ENCODE data around the gene NEAT1. TPM values are rescaled to one million over a fixed set of nuclear protein-coding genes. Genes with fewer than 3 reads are reported as not detected.

Gene NEAT1
- total RNA-seq, 1 experiment from 2014 or later = 74.7 TPM

DNA sequence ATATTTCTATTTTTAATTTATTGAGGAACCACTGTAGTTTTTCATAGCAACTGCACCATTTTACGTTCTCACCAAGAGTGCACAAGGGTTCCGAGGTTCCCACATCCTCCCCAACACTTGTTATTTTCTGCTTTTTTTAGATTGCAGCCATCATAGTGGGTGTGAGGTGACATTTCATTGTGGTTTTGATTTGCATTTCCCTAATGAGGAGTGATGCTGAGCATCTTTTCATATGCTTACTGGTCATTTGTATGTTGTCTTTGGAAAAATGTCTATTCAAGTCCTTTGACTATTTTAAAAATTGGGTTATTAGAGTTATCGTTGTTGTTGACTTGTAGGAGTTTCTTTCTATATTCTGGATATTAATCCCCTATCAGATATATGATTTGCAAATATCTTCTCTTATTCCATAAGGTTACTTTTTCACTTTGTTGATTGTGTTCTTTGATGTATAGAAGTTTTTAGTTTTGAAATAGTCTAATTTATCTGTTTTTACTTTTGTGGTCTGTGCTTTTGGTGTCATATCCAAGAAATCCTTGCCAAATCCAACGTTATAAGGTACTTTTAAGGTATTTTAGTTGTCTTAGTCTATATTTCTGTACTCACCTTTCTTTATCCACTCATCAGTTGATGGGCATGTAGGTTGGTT, 9.0 kb downstream of the NEAT1 start:
- Histone ChIP-seq H3K27me3 (ENCODE audit: low read length) (no peaks in the 10 kb centered on the region), H4K20me1 (ENCODE audit: insufficient read depth, low read depth, low read length) (no peaks in the 10 kb centered on the region), H3K27ac (ENCODE audit: low read length) (peak overlapping the region; percentile 97), H3K4me2 (ENCODE audit: low read depth, low read length, poor library complexity, severe bottlenecking) (peak overlapping the region; percentile 78), H3K36me3 (ENCODE audit: insufficient read depth, low read length) (peaks cover 16% of the 10 kb centered on the region), H3K4me3 (ENCODE audit: low read length) (no peak overlapping the region), H3K9me3 (ENCODE audit: low read length) (no peaks in the 10 kb centered on the region), H2AFZ (ENCODE audit: low read length) (no peak overlapping the region), H3K9ac (ENCODE audit: low read length) (no peak overlapping the region), H3K9me2 (replicated peaks; ENCODE audit: insufficient read depth, low read length) (no peaks in the 10 kb centered on the region), H3K79me2 (ENCODE audit: low read length) (peaks cover 8% of the 10 kb centered on the region), H3K4me1 (ENCODE audit: low read length) (peaks cover 64% of the 10 kb centered on the region)
- DNase-seq = peak; percentile 83

- Histone ChIP-seq H3K4me3 (ENCODE audit: low read length) (no peak overlapping the region), H3K4me1 (ENCODE audit: low read length) (peaks cover 58% of the 10 kb centered on the region), H2AFZ (ENCODE audit: low read length) (no peak overlapping the region), H3K9me3 (ENCODE audit: low read length) (no peaks in the 10 kb centered on the region), H3K27ac (ENCODE audit: low read length) (peak overlapping the region; percentile 97), H3K79me2 (ENCODE audit: low read length) (peaks cover 8% of the 10 kb centered on the region), H3K4me2 (ENCODE audit: low read depth, low read length, poor library complexity, severe bottlenecking) (no peak overlapping the region), H3K36me3 (ENCODE audit: insufficient read depth, low read length) (peaks cover 20% of the 10 kb centered on the region), H4K20me1 (ENCODE audit: insufficient read depth, low read depth, low read length) (no peaks in the 10 kb centered on the region), H3K9ac (ENCODE audit: low read length) (no peak overlapping the region), H3K9me2 (replicated peaks; ENCODE audit: insufficient read depth, low read length) (no peaks in the 10 kb centered on the region), H3K27me3 (ENCODE audit: low read length) (no peaks in the 10 kb centered on the region)
- no peak for DNase-seq
Measured at GRCh38 chr11:65432100-65432650, 9.6 kb downstream of the NEAT1 start.

- Histone ChIP-seq H4K20me1 (ENCODE audit: insufficient read depth, low read depth, low read length) (no peaks in the 10 kb centered on the region), H3K27ac (ENCODE audit: low read length) (peak overlapping the region; percentile 97)
Measured at GRCh38 chr11:65432686-65433582, 10.3 kb downstream of the NEAT1 start.

DNA sequence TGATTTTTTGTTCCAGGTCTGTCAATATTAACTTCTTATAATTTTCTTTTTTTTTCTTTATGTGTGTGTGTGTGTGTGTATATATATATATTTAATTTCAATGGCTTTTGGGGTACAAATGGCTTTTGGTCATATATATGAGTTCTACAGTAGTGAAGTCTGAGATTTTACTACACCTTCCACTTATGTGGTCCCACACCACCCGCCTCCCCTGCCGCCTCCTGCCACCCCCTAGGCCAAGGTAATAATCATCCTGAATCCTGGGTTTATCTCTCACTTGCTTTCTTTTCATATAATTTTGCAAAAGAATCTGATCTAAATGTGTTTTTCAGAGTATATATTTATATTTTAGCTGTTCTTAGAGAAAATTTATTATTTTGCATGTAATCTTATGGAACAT, 11.1 kb downstream of the NEAT1 start:
- Histone ChIP-seq H3K9me2 (replicated peaks; ENCODE audit: insufficient read depth, low read length) (no peaks in the 10 kb centered on the region), H3K27ac (ENCODE audit: low read length) (peak overlapping the region; percentile 97), H3K36me3 (ENCODE audit: insufficient read depth, low read length) (peaks cover 29% of the 10 kb centered on the region), H2AFZ (ENCODE audit: low read length) (no peak overlapping the region), H3K4me3 (ENCODE audit: low read length) (no peak overlapping the region), H3K9ac (ENCODE audit: low read length) (no peak overlapping the region), H3K27me3 (ENCODE audit: low read length) (no peaks in the 10 kb centered on the region), H3K4me1 (ENCODE audit: low read length) (peaks cover 49% of the 10 kb centered on the region), H3K79me2 (ENCODE audit: low read length) (peaks cover 10% of the 10 kb centered on the region), H4K20me1 (ENCODE audit: insufficient read depth, low read depth, low read length) (no peaks in the 10 kb centered on the region), H3K9me3 (ENCODE audit: low read length) (no peaks in the 10 kb centered on the region), H3K4me2 (ENCODE audit: low read depth, low read length, poor library complexity, severe bottlenecking) (no peak overlapping the region)
- DNase-seq = no peak

More at GRCh38 chr11:65432686-65433582, 10.3 kb downstream of the NEAT1 start:
- H3K9ac ChIP-seq (ENCODE audit: low read length) = no peak overlapping the region
- H3K9me3 ChIP-seq (ENCODE audit: low read length) = no peaks in the 10 kb centered on the region
- peak; percentile 70 for DNase-seq
- peaks cover 11% of the 10 kb centered on the region for H3K79me2 ChIP-seq (ENCODE audit: low read length)
- H3K4me2 ChIP-seq (ENCODE audit: low read depth, low read length, poor library complexity, severe bottlenecking) = no peak overlapping the region
- H3K4me3 ChIP-seq (ENCODE audit: low read length) = no peak overlapping the region
- peaks cover 51% of the 10 kb centered on the region for H3K4me1 ChIP-seq (ENCODE audit: low read length)
- H2AFZ ChIP-seq (ENCODE audit: low read length) = no peak overlapping the region
- no peaks in the 10 kb centered on the region for H3K9me2 ChIP-seq (replicated peaks; ENCODE audit: insufficient read depth, low read length)
- peaks cover 27% of the 10 kb centered on the region for H3K36me3 ChIP-seq (ENCODE audit: insufficient read depth, low read length)
- no peaks in the 10 kb centered on the region for H3K27me3 ChIP-seq (ENCODE audit: low read length)

- H3K4me2 ChIP-seq (ENCODE audit: low read depth, low read length, poor library complexity, severe bottlenecking) = no peak overlapping the region
- no peaks in the 10 kb centered on the region for H3K9me2 ChIP-seq (replicated peaks; ENCODE audit: insufficient read depth, low read length)
- H3K27ac ChIP-seq (ENCODE audit: low read length) = peak overlapping the region; percentile 21; the same call in 1 of the 2 replicates
- H3K4me1 ChIP-seq (ENCODE audit: low read length) = peaks cover 49% of the 10 kb centered on the region
- H3K9me3 ChIP-seq (ENCODE audit: low read length) = no peaks in the 10 kb centered on the region
- no peak overlapping the region for H2AFZ ChIP-seq (ENCODE audit: low read length)
- peaks cover 11% of the 10 kb centered on the region for H3K79me2 ChIP-seq (ENCODE audit: low read length)
- peaks cover 29% of the 10 kb centered on the region for H3K36me3 ChIP-seq (ENCODE audit: insufficient read depth, low read length)
- DNase-seq = no peak
- H3K4me3 ChIP-seq (ENCODE audit: low read length) = no peak overlapping the region
- H3K27me3 ChIP-seq (ENCODE audit: low read length) = no peaks in the 10 kb centered on the region
- no peaks in the 10 kb centered on the region for H4K20me1 ChIP-seq (ENCODE audit: insufficient read depth, low read depth, low read length)
- no peak overlapping the region for H3K9ac ChIP-seq (ENCODE audit: low read length)
Measured at GRCh38 chr11:65434057-65434666, 11.6 kb downstream of the NEAT1 start.

- H3K4me1 ChIP-seq (ENCODE audit: low read length) = peaks cover 49% of the 10 kb centered on the region
- H3K27me3 ChIP-seq (ENCODE audit: low read length) = no peaks in the 10 kb centered on the region
- H2AFZ ChIP-seq (ENCODE audit: low read length) = no peak overlapping the region
- H3K9me3 ChIP-seq (ENCODE audit: low read length) = no peaks in the 10 kb centered on the region
- H3K36me3 ChIP-seq (ENCODE audit: insufficient read depth, low read length) = peaks cover 29% of the 10 kb centered on the region
- no peak overlapping the region for H3K4me3 ChIP-seq (ENCODE audit: low read length)
- no peak overlapping the region for H3K9ac ChIP-seq (ENCODE audit: low read length)
- no peak overlapping the region for H3K4me2 ChIP-seq (ENCODE audit: low read depth, low read length, poor library complexity, severe bottlenecking)
- H3K27ac ChIP-seq (ENCODE audit: low read length) = peak overlapping the region; percentile 21
- peaks cover 11% of the 10 kb centered on the region for H3K79me2 ChIP-seq (ENCODE audit: low read length)
- peak; percentile 39 for DNase-seq
- no peaks in the 10 kb centered on the region for H3K9me2 ChIP-seq (replicated peaks; ENCODE audit: insufficient read depth, low read length)
- H4K20me1 ChIP-seq (ENCODE audit: insufficient read depth, low read depth, low read length) = no peaks in the 10 kb centered on the region
Measured at GRCh38 chr11:65434667-65435410, 12.2 kb downstream of the NEAT1 start.

GRCh38 chr11:65435411-65435931, 12.9 kb downstream of the NEAT1 start:
- no peaks in the 10 kb centered on the region for H3K9me3 ChIP-seq (ENCODE audit: low read length)
- H3K27me3 ChIP-seq (ENCODE audit: low read length) = no peaks in the 10 kb centered on the region
- H3K9ac ChIP-seq (ENCODE audit: low read length) = no peak overlapping the region
- peak overlapping the region; percentile 21 for H3K27ac ChIP-seq (ENCODE audit: low read length)
- H3K4me3 ChIP-seq (ENCODE audit: low read length) = no peak overlapping the region
- H3K4me1 ChIP-seq (ENCODE audit: low read length) = peaks cover 49% of the 10 kb centered on the region
- no peaks in the 10 kb centered on the region for H4K20me1 ChIP-seq (ENCODE audit: insufficient read depth, low read depth, low read length)
- peak; percentile 41 for DNase-seq
- H3K4me2 ChIP-seq (ENCODE audit: low read depth, low read length, poor library complexity, severe bottlenecking) = no peak overlapping the region
- peaks cover 29% of the 10 kb centered on the region for H3K36me3 ChIP-seq (ENCODE audit: insufficient read depth, low read length)
- H2AFZ ChIP-seq (ENCODE audit: low read length) = no peak overlapping the region
- no peaks in the 10 kb centered on the region for H3K9me2 ChIP-seq (replicated peaks; ENCODE audit: insufficient read depth, low read length)
- peaks cover 11% of the 10 kb centered on the region for H3K79me2 ChIP-seq (ENCODE audit: low read length)
